H1 (cell line): ENCODE results near the gene UNK. TPM values are rescaled to one million over a fixed set of nuclear protein-coding genes. Genes with fewer than 3 reads are reported as not detected.

ENCODE experiments used
- CTCF ChIA-PET: fragments of 300-600 bp; sonication (Branson Sonifier 250); formaldehyde crosslinking; loops from one replicate; lab custom pipeline; 2021; ENCODE audit not compliant: partially characterized antibody; lab: Charles Lee
- POLR2A ChIA-PET: fragments of 300-600 bp; sonication (Branson Sonifier 250); formaldehyde crosslinking; loops from one replicate; lab custom pipeline; 2021; ENCODE audit warnings: inconsistent platforms; ENCODE audit not compliant: partially characterized antibody; lab: Charles Lee
- DNase-seq, 2 experiments: peaks; one replicate each; pipeline versions ENCODE4 v3.0.0 to v3.0.0-alpha.2; 2010 to 2022; ENCODE audit warnings: low spot score in 2 of 2, low read depth in 1 of 2, mixed read lengths in 1 of 2
- FAIRE-seq: peaks from 2 replicates; lab custom pipeline; 2011; peaks lifted over from hg19 to GRCh38; lab: Jason Lieb, UNC
- H2AFZ ChIP-seq: 2 replicates; pipeline ENCODE4 v1.8.1; 2012; ENCODE audit warnings: low read length, inconsistent platforms
- H2AK5ac ChIP-seq: 2 replicates; pipeline ENCODE4 v1.6.1; 2013; ENCODE audit warnings: low read depth, low read length
- H2BK120ac ChIP-seq: replicated peaks from 2 replicates; pipeline ENCODE3; 2013; ENCODE audit warnings: low read depth, low read length, inconsistent platforms
- H2BK12ac ChIP-seq: 2 replicates; pipeline ENCODE4 v1.6.1; 2013; ENCODE audit warnings: low read depth, low read length
- H2BK15ac ChIP-seq: 2 replicates; pipeline ENCODE4 v1.6.1; 2013; ENCODE audit warnings: low read length
- H2BK20ac ChIP-seq: 2 replicates; pipeline ENCODE4 v1.6.1; 2013; ENCODE audit warnings: low read length
- H2BK5ac ChIP-seq: 2 replicates; pipeline ENCODE4 v1.6.1; 2013; ENCODE audit warnings: low read depth, low read length
- H3K14ac ChIP-seq: 2 replicates; pipeline ENCODE4 v1.6.1; 2013; ENCODE audit warnings: inconsistent platforms; ENCODE audit not compliant: insufficient read length
- H3K18ac ChIP-seq: 2 replicates; pipeline ENCODE4 v1.6.1; 2013; ENCODE audit warnings: low read length; ENCODE audit errors: extremely low read depth
- H3K23ac ChIP-seq: 2 replicates; pipeline ENCODE4 v1.6.1; 2013; ENCODE audit warnings: inconsistent platforms; ENCODE audit not compliant: insufficient read length
- H3K23me2 ChIP-seq: 2 replicates; pipeline ENCODE4 v1.6.1; 2013; ENCODE audit warnings: low read depth, low read length
- H3K27ac ChIP-seq: 2 replicates; pipeline ENCODE4 v1.6.1; 2011; ENCODE audit warnings: low read depth, low read length, inconsistent platforms
- H3K27me3 ChIP-seq, 4 experiments: replicated peaks in 1 of 4; 1 replicate in 1 of 4; 2 replicates in 3 of 4; pipeline versions ENCODE4 v1.6.1 to v1.8.1; 2011 to 2013; ENCODE audit warnings: low read length in 3 of 4, mild to moderate bottlenecking in 3 of 4, inconsistent platforms in 2 of 4, mixed read lengths in 2 of 4, moderate library complexity in 1 of 4; ENCODE audit not compliant: control insufficient read depth in 3 of 4, insufficient read depth in 3 of 4; ENCODE audit errors: extremely low read depth in 1 of 4
- H3K36me3 ChIP-seq, 4 experiments: 2 replicates each; pipeline versions ENCODE4 v1.6.1 to v1.8.1; 2011 to 2013; ENCODE audit warnings: mild to moderate bottlenecking in 4 of 4, low read length in 3 of 4, moderate library complexity in 2 of 4, control low read depth in 1 of 4, inconsistent platforms in 1 of 4; ENCODE audit not compliant: insufficient read depth in 4 of 4, control insufficient read depth in 2 of 4
- H3K4ac ChIP-seq: replicated peaks from 2 replicates; pipeline ENCODE3; 2013; ENCODE audit warnings: low read length, low read depth, mixed read lengths, inconsistent platforms; ENCODE audit not compliant: insufficient read length
- H3K4me1 ChIP-seq, 4 experiments: replicated peaks in 1 of 4; 1 replicate in 1 of 4; 2 replicates in 3 of 4; pipeline versions ENCODE4 v1.6.1 to v1.8.1; 2011 to 2013; ENCODE audit warnings: low read length in 3 of 4, inconsistent platforms in 2 of 4, mixed read lengths in 1 of 4; ENCODE audit not compliant: insufficient read depth in 4 of 4, control insufficient read depth in 3 of 4
- H3K4me2 ChIP-seq, 2 experiments: 2 replicates each; pipeline versions ENCODE4 v1.6.1 to v1.8.1; 2011 to 2013; ENCODE audit warnings: low read depth in 2 of 2, low read length in 2 of 2, control low read depth in 1 of 2, inconsistent platforms in 1 of 2, mild to moderate bottlenecking in 1 of 2; ENCODE audit not compliant: insufficient read depth in 1 of 2
- H3K4me3 ChIP-seq, 4 experiments: fragments of 200-600, 300-600 bp in 1 of 4; sonication (generic), shearing (Covaris generic), sonication (Bioruptor Twin) in 1 of 4; 2 replicates each; pipeline versions ENCODE4 v1.5.1 to v1.8.1; 2011 to 2016; ENCODE audit warnings: low read length in 4 of 4, low read depth in 3 of 4, control low read depth in 2 of 4, inconsistent platforms in 2 of 4, mild to moderate bottlenecking in 2 of 4, mixed read lengths in 1 of 4, moderate library complexity in 1 of 4; ENCODE audit not compliant: insufficient read depth in 2 of 4; ENCODE audit errors: extremely low read depth in 1 of 4
- H3K56ac ChIP-seq: replicated peaks from 2 replicates; pipeline ENCODE3; 2013; ENCODE audit warnings: low read depth, mild to moderate bottlenecking, mixed read lengths, low read length, inconsistent platforms; ENCODE audit not compliant: insufficient read length
- H3K79me1 ChIP-seq: 2 replicates; pipeline ENCODE4 v1.6.1; 2013; ENCODE audit warnings: low read depth, low read length, control low read depth
- H3K79me2 ChIP-seq, 2 experiments: 2 replicates each; pipeline versions ENCODE4 v1.6.1 to v1.8.1; 2012 to 2013; ENCODE audit warnings: low read length in 2 of 2, mild to moderate bottlenecking in 2 of 2, inconsistent platforms in 1 of 2; ENCODE audit not compliant: insufficient read depth in 2 of 2, control insufficient read depth in 1 of 2
- H3K9ac ChIP-seq, 4 experiments: replicated peaks in 1 of 4; 1 replicate in 1 of 4; 2 replicates in 3 of 4; pipeline versions ENCODE4 v1.6.1 to v1.8.1; 2011 to 2013; ENCODE audit warnings: low read depth in 3 of 4, low read length in 3 of 4, control low read depth in 2 of 4, mild to moderate bottlenecking in 2 of 4, moderate library complexity in 2 of 4, inconsistent platforms in 1 of 4; ENCODE audit errors: extremely low read depth in 1 of 4
- H3K9me3 ChIP-seq, 2 experiments: 2 replicates each; pipeline versions ENCODE4 v1.6.1 to v1.8.1; 2012 to 2013; ENCODE audit warnings: mild to moderate bottlenecking in 2 of 2, moderate library complexity in 2 of 2, control low read depth in 1 of 2, inconsistent platforms in 1 of 2, low read depth in 1 of 2, low read length in 1 of 2, mixed read lengths in 1 of 2; ENCODE audit not compliant: insufficient read depth in 2 of 2
- H4K20me1 ChIP-seq, 2 experiments: replicated peaks in 1 of 2; 2 replicates each; pipeline versions ENCODE3 to v1.8.1; 2011 to 2013; ENCODE audit warnings: inconsistent platforms in 2 of 2, low read length in 2 of 2, mild to moderate bottlenecking in 1 of 2; ENCODE audit not compliant: insufficient read depth in 2 of 2, control insufficient read depth in 1 of 2
- H4K5ac ChIP-seq: 2 replicates; pipeline ENCODE4 v1.6.1; 2013; ENCODE audit warnings: low read length, low read depth, mixed read lengths, inconsistent platforms; ENCODE audit not compliant: insufficient read length
- H4K8ac ChIP-seq: 2 replicates; pipeline ENCODE4 v1.8.0; 2013; ENCODE audit warnings: mild to moderate bottlenecking, moderate library complexity, low read length, inconsistent platforms; ENCODE audit not compliant: insufficient read depth; ENCODE audit errors: extremely low read depth
- H4K91ac ChIP-seq: replicated peaks from 2 replicates; pipeline ENCODE3; 2013; ENCODE audit warnings: low read length, mixed read lengths, inconsistent platforms; ENCODE audit not compliant: insufficient read length
- BRCA1 ChIP-seq: IDR thresholded peaks from 2 replicates; pipeline ENCODE4 v1.6.1; 2012; ENCODE audit warnings: low read depth, low read length, improper control_type of control experiment
- CHD2 ChIP-seq: IDR thresholded peaks from 2 replicates; pipeline ENCODE4 v1.6.1; 2012; ENCODE audit warnings: low read length, improper control_type of control experiment
- HDAC6 ChIP-seq: IDR thresholded peaks from one replicate; pipeline ENCODE4 v1.7.1; 2012; ENCODE audit warnings: low read depth, mild to moderate bottlenecking, inconsistent platforms, low read length, moderate library complexity
- RBBP5 ChIP-seq: IDR thresholded peaks from 2 replicates; pipeline ENCODE4 v1.7.1; 2012; ENCODE audit warnings: low read depth, mild to moderate bottlenecking, inconsistent platforms, low read length, moderate library complexity, borderline replicate concordance
- RFX5 ChIP-seq: IDR thresholded peaks from 2 replicates; pipeline ENCODE4 v1.6.1; 2011; ENCODE audit warnings: low read depth, low read length, improper control_type of control experiment, borderline replicate concordance
- TCF12 ChIP-seq: IDR thresholded peaks from 2 replicates; pipeline ENCODE4 v1.6.1; 2011; ENCODE audit warnings: low read depth, mild to moderate bottlenecking, low read length
- WGBS, 2 experiments: shearing (Covaris generic) in 1 of 2; methylation state at CpG; one replicate each; pipeline versions ENCODE4 v1.1.6 to v1.1.7; 2013 to 2015; ENCODE audit warnings: low lambda C conversion rate in 2 of 2, mixed read lengths in 2 of 2, inconsistent platforms in 1 of 2, low coverage in 1 of 2, missing lambda C conversion rate in 1 of 2; ENCODE audit not compliant: insufficient replicate concordance in 2 of 2, insufficient coverage in 1 of 2, insufficient read length in 1 of 2; ENCODE audit errors: extremely low coverage in 1 of 2, missing lambda C conversion rate in 1 of 2; 5-methylcytosine and 5-hydroxymethylcytosine counted together
- polyA plus RNA-seq, 7 experiments: library from polyadenylated mRNA; depleted of rRNA in 3 of 7; stranded (reverse) in 5 of 7; unstranded in 2 of 7; fragments of >200 nt in 5 of 7; fragments of 200-250 nt in 2 of 7; gene quantifications; 1 replicate in 5 of 7; 2 replicates in 1 of 7; 4 replicates in 1 of 7; pipeline versions ENCODE4 v1.2.1 to v1.2.3, GENCODE V29; 2011 to 2013; ENCODE audit warnings: missing spikeins in 2 of 7, mixed read lengths in 2 of 7
- total RNA-seq: library from RNA; stranded (reverse); fragmentation: NEBNext Ultra II Directional; extraction: Animal tissue kit (Norgen Biotek cat#: 25700); gene quantifications from 2 replicates; pipeline ENCODE4 v1.2.1, GENCODE V29; 2021
- TF ChIP-seq, protein P1 (sequence below): IDR thresholded peaks from 2 replicates; pipeline ENCODE4 v1.6.1; 2011; ENCODE audit warnings: low read length, improper control_type of control experiment

UNK gene
- total and polyA plus RNA-seq, 2 of the 8 experiments (the other 6 are each of a cell fraction or from before 2014, with no cell fraction given), result 24.2 to 33.3 TPM

DNA sequence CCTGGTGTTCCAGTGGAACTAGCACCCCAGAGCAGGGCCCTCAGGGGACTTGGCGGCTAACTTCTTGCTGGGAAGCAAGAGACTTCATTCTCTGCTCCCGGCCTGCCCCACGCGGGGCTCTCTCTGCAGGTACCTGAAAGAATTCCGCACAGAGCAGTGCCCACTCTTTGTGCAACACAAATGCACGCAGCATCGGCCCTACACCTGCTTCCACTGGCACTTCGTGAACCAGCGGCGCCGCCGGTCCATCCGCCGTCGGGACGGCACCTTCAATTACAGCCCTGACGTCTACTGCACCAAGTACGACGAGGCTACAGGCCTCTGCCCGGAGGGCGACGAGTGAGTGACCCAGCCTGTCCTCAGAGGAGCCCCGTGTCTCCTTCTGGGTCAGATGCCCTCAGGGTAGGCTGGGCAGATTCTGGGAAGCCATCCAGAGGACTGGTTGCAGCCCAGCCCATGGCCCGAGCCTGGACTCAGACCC is 25.1 kb downstream of the UNK start:
- H3K4ac ChIP-seq, result no peak overlapping the region
- H3K18ac ChIP-seq, result no peak overlapping the region
- no peak for TF ChIP-seq RBBP5
- no peak for TF ChIP-seq CHD2
- no peak for TF ChIP-seq TCF12
- TF ChIP-seq HDAC6, result no peak
- no peak for TF ChIP-seq BRCA1
- TF ChIP-seq, protein P1, sequence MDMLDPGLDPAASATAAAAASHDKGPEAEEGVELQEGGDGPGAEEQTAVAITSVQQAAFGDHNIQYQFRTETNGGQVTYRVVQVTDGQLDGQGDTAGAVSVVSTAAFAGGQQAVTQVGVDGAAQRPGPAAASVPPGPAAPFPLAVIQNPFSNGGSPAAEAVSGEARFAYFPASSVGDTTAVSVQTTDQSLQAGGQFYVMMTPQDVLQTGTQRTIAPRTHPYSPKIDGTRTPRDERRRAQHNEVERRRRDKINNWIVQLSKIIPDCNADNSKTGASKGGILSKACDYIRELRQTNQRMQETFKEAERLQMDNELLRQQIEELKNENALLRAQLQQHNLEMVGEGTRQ, result no peak
- TF ChIP-seq RFX5, result no peak
- H3K4me1 ChIP-seq, result no peaks in the 10 kb centered on the region
- no peaks in the 10 kb centered on the region for H3K9me3 ChIP-seq
- H3K4me3 ChIP-seq, result no peak overlapping the region
- H4K8ac ChIP-seq, result peak overlapping the region; percentile 28; the same call in 1 of the 2 replicates
- no peak overlapping the region for H2AFZ ChIP-seq
- H2BK12ac ChIP-seq, result no peak overlapping the region
- H3K14ac ChIP-seq, result no peak overlapping the region
- CTCF ChIA-PET, result interaction anchor here (1.0 to 3.2 kb wide), 3 partner anchors 12 to 35 kb away, joined by 3 to 11 read pairs (median 9); no protein-coding TSS in a partner anchor
- peaks cover 0 to 2% of the 10 kb centered on the region in 2 experiments; a peak in 1 of 4 replicates for H3K79me2 ChIP-seq
- H3K4me2 ChIP-seq, result no peak overlapping the region
- no peak overlapping the region for H3K9ac ChIP-seq
- peaks cover 0 to 11% of the 10 kb centered on the region in 2 experiments for H4K20me1 ChIP-seq
- H3K23me2 ChIP-seq, result no peaks in the 10 kb centered on the region
- no peak overlapping the region for H3K23ac ChIP-seq
- H3K79me1 ChIP-seq, result no peaks in the 10 kb centered on the region; the same call in 1 of the 2 replicates
- H2AK5ac ChIP-seq, result no peak overlapping the region
- H2BK120ac ChIP-seq, result no peak overlapping the region
- no peaks in the 10 kb centered on the region for H3K27me3 ChIP-seq
- H2BK20ac ChIP-seq, result no peak overlapping the region
- no peak overlapping the region for H2BK15ac ChIP-seq
- POLR2A ChIA-PET, result interaction anchor here (0.6 to 2.8 kb wide), 3 partner anchors 26 to 498 kb away, joined by 4 to 17 read pairs (median 10); no protein-coding TSS in a partner anchor
- H3K36me3 ChIP-seq, result peaks cover 11 to 34% (median 29%) of the 10 kb centered on the region in 4 experiments; a peak in 7 of 8 replicates
- H4K91ac ChIP-seq, result no peak overlapping the region
- DNase-seq, result no peak
- no peak overlapping the region for H3K56ac ChIP-seq
- 93% methylated on average over 23 of the region's 24 CpGs; no CpG with 5 or more reads in 1 of the 2 experiments for WGBS, 2 experiments
- H4K5ac ChIP-seq, result no peak overlapping the region
- no peak overlapping the region for H3K27ac ChIP-seq
- no peak overlapping the region for H2BK5ac ChIP-seq
- FAIRE-seq, result no peak
